Neural crest cell (in vitro differentiated cells): ENCODE results near the gene GIMAP8. TPM values are rescaled to one million over a fixed set of nuclear protein-coding genes. Genes with fewer than 3 reads are reported as not detected.

Source experiments
- DNase-seq: peaks from one replicate; pipeline ENCODE4 v3.0.0; 2021; ENCODE audit warnings: low read depth, mixed read lengths, low spot score
- H3K27ac Mint-ChIP-seq: one replicate; pipeline ENCODE4 v1.8.0; 2021; ENCODE audit warnings: mild to moderate bottlenecking, mixed read lengths; ENCODE audit not compliant: unreplicated experiment
- H3K27me3 Mint-ChIP-seq: 2 replicates; pipeline ENCODE4 v1.8.0; 2021; ENCODE audit warnings: low read depth, mild to moderate bottlenecking, mixed read lengths
- H3K36me3 Mint-ChIP-seq: 2 replicates; pipeline ENCODE4 v1.8.0; 2021; ENCODE audit warnings: low read depth, mild to moderate bottlenecking, mixed read lengths
- H3K4me1 Mint-ChIP-seq: 2 replicates; pipeline ENCODE4 v1.8.0; 2021; ENCODE audit warnings: mixed read lengths
- H3K4me3 Mint-ChIP-seq: one replicate; pipeline ENCODE4 v1.8.0; 2021; ENCODE audit warnings: mild to moderate bottlenecking, mixed read lengths
- H3K9me3 Mint-ChIP-seq: 2 replicates; pipeline ENCODE4 v1.8.0; 2021; ENCODE audit warnings: mixed read lengths
- total RNA-seq: library from RNA; stranded (reverse); gene quantifications from 2 replicates; pipeline ENCODE4 v1.2.1, GENCODE V29; 2021
- TF ChIP-seq, protein P1 (sequence below): fragments of 200-600 bp; sonication (generic); conservative IDR thresholded peaks from 2 replicates; pipeline ENCODE4 v1.5.0; 2021; ENCODE audit warnings: antibody characterized with exemption, mild to moderate bottlenecking

The GIMAP8 gene
- total RNA-seq, 1 donor from 2014 or later, result not detected

DNA sequence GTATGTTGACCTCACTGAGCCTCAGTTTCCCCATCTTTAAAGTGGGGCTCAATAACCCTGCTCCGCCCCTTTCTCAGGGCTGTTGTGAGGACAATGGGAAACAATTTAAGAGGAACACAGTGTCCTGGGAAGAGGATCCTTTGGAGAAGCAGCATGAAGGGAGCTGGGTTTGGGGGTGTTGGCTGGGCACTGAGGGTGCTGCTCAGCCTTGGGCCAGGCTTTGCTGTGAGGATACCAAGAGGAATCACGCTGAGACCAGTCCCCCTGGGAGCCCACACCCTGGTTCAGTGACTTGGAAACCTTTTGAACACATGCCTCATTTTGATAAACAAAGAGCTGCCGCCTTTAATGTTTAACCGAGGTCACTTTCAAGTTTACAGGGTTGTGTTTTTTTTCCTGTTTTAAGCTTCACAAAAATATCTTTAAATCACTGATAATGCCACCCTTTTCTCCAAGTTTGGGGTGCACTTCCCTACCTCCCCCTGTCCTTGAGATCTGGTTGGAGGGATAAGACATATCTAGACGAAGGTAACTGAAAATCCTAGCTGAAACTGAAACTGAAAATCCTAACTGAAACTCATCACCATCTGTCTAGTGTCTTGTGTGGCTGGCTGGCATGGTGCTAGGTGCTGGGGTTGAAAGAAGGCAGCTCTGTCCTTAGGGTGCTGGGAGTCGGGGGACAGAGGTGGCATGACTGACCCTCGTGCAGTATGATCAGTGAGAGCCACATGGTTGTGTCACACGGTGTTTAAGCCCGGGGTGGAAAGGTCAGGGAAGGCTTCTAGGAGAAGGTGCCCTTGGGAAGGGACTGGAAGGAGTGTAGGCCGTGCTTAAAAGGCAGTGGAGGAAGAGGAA lies 43.6 kb upstream of the GIMAP8 start:
- no peak for DNase-seq
- Mint-ChIP-seq H3K27me3 (no peaks in the 10 kb centered on the region), H3K4me1 (peaks cover 66% of the 10 kb centered on the region), H3K9me3 (no peaks in the 10 kb centered on the region), H3K4me3 (peak overlapping the region; percentile 96), H3K27ac (peak overlapping the region; percentile 91), H3K36me3 (peaks cover 3% of the 10 kb centered on the region)
- TF ChIP-seq, protein P1, sequence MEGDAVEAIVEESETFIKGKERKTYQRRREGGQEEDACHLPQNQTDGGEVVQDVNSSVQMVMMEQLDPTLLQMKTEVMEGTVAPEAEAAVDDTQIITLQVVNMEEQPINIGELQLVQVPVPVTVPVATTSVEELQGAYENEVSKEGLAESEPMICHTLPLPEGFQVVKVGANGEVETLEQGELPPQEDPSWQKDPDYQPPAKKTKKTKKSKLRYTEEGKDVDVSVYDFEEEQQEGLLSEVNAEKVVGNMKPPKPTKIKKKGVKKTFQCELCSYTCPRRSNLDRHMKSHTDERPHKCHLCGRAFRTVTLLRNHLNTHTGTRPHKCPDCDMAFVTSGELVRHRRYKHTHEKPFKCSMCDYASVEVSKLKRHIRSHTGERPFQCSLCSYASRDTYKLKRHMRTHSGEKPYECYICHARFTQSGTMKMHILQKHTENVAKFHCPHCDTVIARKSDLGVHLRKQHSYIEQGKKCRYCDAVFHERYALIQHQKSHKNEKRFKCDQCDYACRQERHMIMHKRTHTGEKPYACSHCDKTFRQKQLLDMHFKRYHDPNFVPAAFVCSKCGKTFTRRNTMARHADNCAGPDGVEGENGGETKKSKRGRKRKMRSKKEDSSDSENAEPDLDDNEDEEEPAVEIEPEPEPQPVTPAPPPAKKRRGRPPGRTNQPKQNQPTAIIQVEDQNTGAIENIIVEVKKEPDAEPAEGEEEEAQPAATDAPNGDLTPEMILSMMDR, result no peak

GRCh38 chr7:150407588-150408392 lies 42.6 kb upstream of the GIMAP8 start:
- no peak overlapping the region for H3K27ac Mint-ChIP-seq
- H3K27me3 Mint-ChIP-seq, result no peaks in the 10 kb centered on the region
- TF ChIP-seq, protein P1, result no peak
- H3K4me3 Mint-ChIP-seq, result no peak overlapping the region
- peaks cover 3% of the 10 kb centered on the region for H3K36me3 Mint-ChIP-seq
- DNase-seq, result no peak
- no peaks in the 10 kb centered on the region for H3K9me3 Mint-ChIP-seq
- peaks cover 58% of the 10 kb centered on the region for H3K4me1 Mint-ChIP-seq

DNA sequence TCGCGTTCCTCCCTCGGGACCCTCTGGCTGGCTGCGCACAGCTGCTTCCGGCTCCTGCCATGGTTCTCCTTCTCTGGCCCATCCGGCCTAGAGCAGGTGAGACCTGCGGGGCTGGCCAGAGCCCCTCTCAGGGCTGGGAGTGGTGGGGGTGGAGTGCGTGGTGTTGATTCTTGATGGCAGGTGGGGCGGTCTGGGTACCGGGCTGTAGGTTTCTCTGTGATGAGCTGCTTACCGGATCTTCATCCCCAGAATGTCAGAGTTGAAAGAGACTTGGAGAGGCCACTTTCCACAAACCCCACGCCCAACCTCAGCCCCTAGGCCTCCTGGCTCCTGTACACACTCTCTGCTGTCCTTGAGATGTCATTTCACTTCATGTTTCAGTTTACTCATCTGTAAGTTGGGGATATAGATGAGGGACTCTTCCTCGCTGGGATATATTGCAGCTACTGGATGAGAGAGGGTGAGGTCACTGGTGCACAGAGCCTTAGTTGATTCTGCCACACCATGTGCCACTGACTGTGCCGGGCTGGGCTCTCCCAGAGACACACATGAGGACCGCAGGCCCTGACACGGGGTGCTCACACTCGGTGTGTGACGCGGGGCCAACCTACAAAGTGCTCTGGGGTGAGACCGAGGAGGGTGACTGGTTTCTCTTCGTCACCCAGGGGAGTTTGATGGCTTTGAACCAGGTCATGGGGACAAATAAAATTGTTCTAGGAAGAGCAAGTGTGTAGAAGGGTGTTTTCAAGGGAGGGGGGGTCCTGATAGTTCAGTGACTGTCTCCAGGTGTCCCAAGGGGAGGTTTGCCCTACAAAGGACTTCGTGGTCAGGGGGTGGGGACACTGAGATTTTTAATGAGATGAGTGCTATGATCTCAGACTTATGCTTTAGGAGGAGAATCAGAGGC lies 41.8 kb upstream of the GIMAP8 start:
- TF ChIP-seq, protein P1, result no peak
- Mint-ChIP-seq H3K27ac (no peak overlapping the region), H3K9me3 (no peaks in the 10 kb centered on the region), H3K4me1 (peaks cover 58% of the 10 kb centered on the region), H3K27me3 (no peaks in the 10 kb centered on the region), H3K4me3 (peak overlapping the region; percentile 60), H3K36me3 (peaks cover 5% of the 10 kb centered on the region)
- no peak for DNase-seq

DNA sequence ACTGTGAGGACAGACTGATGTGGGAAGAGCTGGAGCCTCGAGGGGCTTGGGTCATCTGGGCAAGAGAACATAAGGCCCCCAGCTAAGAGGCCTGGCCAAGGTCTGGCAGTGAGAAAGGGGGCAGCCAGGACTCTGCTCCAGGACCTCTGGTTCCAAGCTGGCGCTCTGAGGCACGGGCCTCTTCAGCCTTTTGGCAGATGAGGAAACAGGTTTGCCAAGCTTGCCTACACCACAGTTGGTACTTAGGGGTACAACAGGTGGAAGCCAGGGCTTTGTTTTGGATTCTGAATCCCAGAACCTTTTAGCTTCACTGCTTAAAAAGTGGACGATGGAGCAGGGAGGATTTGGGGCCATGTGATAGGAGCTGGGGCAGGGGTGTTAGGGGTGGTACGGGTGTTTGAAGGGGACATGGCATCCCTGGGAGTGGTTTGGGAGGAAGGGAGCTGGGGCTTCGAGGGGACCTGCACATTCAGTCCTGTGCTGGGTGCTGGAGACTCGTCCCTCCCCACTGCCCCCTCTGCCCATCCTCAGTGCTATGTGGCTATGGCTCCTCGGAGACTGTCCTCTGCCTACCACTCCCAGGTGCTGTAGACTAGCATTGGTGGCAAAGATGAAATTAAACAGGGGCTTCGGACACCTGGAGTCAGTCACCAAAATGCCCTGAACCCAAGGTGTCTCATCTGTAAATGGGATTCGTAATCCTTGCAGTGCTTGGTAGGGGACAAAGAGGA lies 41.0 kb upstream of the GIMAP8 start:
- Mint-ChIP-seq H3K4me3 (no peak overlapping the region), H3K9me3 (no peaks in the 10 kb centered on the region), H3K27me3 (no peaks in the 10 kb centered on the region), H3K4me1 (peaks cover 52% of the 10 kb centered on the region), H3K36me3 (peaks cover 5% of the 10 kb centered on the region), H3K27ac (no peak overlapping the region)
- TF ChIP-seq, protein P1, result no peak
- DNase-seq, result no peak
